ENCODE results near the gene B3GNT5. TPM values are rescaled to one million over a fixed set of nuclear protein-coding genes. Genes with fewer than 3 reads are reported as not detected.
A peak's percentile ranks its signal among the peaks of the same experiment; 100 is the strongest.

B3GNT5 gene
- total RNA-seq, 2 experiments from 2014 or later, result 0.60 to 0.73 TPM

DNA sequence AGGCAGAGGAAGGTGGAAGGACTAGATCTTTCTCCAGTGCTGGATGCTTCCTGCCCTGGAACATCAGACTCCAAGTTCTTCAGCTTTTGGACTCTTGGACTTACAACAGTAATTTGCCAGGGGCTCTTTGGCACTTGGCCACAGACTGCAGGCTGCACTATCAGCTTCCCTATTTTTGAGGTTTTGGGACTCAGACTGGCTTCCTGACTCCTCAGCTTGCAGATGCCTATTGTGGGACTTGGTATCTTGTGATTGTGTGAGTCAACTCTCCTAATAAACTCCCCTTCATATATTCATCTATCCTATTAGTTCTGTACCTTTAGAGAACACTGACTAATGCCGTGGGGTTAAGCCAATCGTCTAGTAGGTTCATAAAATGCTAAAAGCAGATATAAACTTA is 8.8 kb upstream of the B3GNT5 start:
- Mint-ChIP-seq H3K9me3 (peaks cover 8% of the 10 kb centered on the region), H3K36me3 (ENCODE audit: low read depth) (peaks cover 5% of the 10 kb centered on the region), H3K27ac (no peak overlapping the region), H3K27me3 (peaks cover 11% of the 10 kb centered on the region), H3K4me3 (no peak overlapping the region), H3K4me1 (ENCODE audit: low read depth) (no peaks in the 10 kb centered on the region)
- Histone ChIP-seq H3K4me1 (ENCODE audit: insufficient read depth, low read length) (no peaks in the 10 kb centered on the region), H3K4me3 (ENCODE audit: low read length) (no peak overlapping the region), H3K27me3 (ENCODE audit: control insufficient read depth in 1 of 2, insufficient read depth in 2 of 2, low read length in 2 of 2) (no peaks in the 10 kb centered on the region), H3K36me3 (ENCODE audit: insufficient read depth, low read length) (no peaks in the 10 kb centered on the region), H3K27ac (ENCODE audit: low read depth in 1 of 2, low read length in 2 of 2) (no peak overlapping the region), H3K9me3 (ENCODE audit: control insufficient read depth in 1 of 2, insufficient read depth in 1 of 2, low read length in 2 of 2) (peaks cover 13 to 14% of the 10 kb centered on the region in 2 experiments)
- no peak for ATAC-seq (ENCODE audit: poor library complexity)
- peak in 2 of 14 experiments; percentile 58 to 69 for DNase-seq
- intact Hi-C loops (cut with DNase I, micrococcal nuclease), result no loop called here
- ChIA-PET POLR2A (no interaction called here), CTCF (no interaction called here)
- TF ChIP-seq, protein P1, sequence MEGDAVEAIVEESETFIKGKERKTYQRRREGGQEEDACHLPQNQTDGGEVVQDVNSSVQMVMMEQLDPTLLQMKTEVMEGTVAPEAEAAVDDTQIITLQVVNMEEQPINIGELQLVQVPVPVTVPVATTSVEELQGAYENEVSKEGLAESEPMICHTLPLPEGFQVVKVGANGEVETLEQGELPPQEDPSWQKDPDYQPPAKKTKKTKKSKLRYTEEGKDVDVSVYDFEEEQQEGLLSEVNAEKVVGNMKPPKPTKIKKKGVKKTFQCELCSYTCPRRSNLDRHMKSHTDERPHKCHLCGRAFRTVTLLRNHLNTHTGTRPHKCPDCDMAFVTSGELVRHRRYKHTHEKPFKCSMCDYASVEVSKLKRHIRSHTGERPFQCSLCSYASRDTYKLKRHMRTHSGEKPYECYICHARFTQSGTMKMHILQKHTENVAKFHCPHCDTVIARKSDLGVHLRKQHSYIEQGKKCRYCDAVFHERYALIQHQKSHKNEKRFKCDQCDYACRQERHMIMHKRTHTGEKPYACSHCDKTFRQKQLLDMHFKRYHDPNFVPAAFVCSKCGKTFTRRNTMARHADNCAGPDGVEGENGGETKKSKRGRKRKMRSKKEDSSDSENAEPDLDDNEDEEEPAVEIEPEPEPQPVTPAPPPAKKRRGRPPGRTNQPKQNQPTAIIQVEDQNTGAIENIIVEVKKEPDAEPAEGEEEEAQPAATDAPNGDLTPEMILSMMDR (IDR thresholded peaks at IDR 0.05), result no peak

DNA sequence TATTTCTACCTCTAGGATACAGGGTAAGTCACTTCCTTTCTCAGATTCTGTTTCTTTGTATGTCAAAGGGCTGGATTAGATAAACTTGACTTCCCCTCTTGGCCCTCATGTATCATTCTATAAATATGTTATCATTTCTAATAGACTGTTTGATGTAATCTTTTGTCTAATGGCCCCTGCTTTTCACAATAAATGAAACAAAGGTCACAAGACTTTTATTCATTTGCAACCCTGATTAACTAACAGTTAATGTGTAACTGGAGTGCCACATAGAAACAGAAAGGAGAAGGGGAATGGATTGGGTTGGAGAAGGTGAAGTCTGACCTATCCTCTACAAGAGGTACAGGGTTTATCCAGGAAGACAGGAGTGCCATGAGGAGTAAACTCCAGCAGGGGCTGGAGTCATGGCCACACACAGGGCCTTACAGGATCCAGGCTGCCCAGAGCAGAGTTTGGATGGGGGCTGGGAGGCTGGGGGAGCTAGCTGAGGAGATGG is 8.0 kb upstream of the B3GNT5 start:
- POLR2A ChIA-PET, result no interaction called here
- H3K4me3 ChIP-seq (ENCODE audit: low read length), result no peak overlapping the region
- Mint-ChIP-seq H3K36me3 (ENCODE audit: low read depth) (peaks cover 5% of the 10 kb centered on the region), H3K9me3 (peaks cover 3% of the 10 kb centered on the region), H3K27ac (no peak overlapping the region), H3K4me1 (ENCODE audit: low read depth) (no peaks in the 10 kb centered on the region), H3K4me3 (no peak overlapping the region), H3K27me3 (peaks cover 7% of the 10 kb centered on the region)
- H3K9me3 ChIP-seq (ENCODE audit: control insufficient read depth in 1 of 2, insufficient read depth in 1 of 2, low read length in 2 of 2), result peaks cover 13 to 14% of the 10 kb centered on the region in 2 experiments
- no peaks in the 10 kb centered on the region for H3K4me1 ChIP-seq (ENCODE audit: insufficient read depth, low read length)
- no peaks in the 10 kb centered on the region for H3K27me3 ChIP-seq (ENCODE audit: control insufficient read depth in 1 of 2, insufficient read depth in 2 of 2, low read length in 2 of 2)
- ATAC-seq (ENCODE audit: poor library complexity) (no peak), DNase-seq (no peak)
- intact Hi-C loops (cut with DNase I, micrococcal nuclease), result no loop called here
- CTCF ChIA-PET, result no interaction called here
- TF ChIP-seq, protein P1 (IDR thresholded peaks at IDR 0.05), result no peak
- no peaks in the 10 kb centered on the region for H3K36me3 ChIP-seq (ENCODE audit: insufficient read depth, low read length)
- H3K27ac ChIP-seq (ENCODE audit: low read depth in 1 of 2, low read length in 2 of 2), result no peak overlapping the region

DNA sequence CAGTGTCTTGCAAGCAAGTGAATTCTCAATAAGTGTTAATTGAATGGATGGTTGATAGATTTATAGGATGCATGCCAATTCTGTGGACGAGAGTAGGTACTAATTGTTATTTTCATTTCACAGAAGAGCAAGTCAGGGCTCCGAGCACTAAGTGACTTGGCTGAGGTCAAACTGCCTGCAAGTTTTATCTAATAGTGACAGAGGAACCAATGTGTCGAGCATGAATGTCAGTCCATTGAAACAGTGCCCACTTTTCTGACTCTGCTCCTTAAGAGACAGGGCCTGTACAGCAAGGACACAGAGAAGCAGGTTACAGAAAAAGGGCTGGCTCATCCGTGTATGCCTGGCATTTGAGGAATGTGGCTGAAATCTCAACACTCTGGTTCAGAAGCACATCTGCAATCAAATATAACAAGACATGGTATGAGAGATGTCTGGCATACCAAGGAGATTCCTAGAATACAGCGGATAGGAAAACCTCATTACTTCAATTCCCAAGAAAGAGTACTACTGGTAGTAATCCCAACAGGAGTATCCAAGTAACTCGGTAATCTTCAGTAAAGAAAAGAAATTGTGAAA is 6.0 kb upstream of the B3GNT5 start:
- POLR2A ChIA-PET, result interaction anchor here (1.1 kb wide), 1 partner anchor 38 kb away, joined by 4 read pairs; no protein-coding TSS in a partner anchor
- Mint-ChIP-seq H3K27ac (no peak overlapping the region), H3K4me3 (no peak overlapping the region), H3K36me3 (ENCODE audit: low read depth) (peaks cover 5% of the 10 kb centered on the region), H3K9me3 (peaks cover 3% of the 10 kb centered on the region), H3K27me3 (peaks cover 4% of the 10 kb centered on the region), H3K4me1 (ENCODE audit: low read depth) (no peaks in the 10 kb centered on the region)
- no peaks in the 10 kb centered on the region for H3K4me1 ChIP-seq (ENCODE audit: insufficient read depth, low read length)
- H3K27me3 ChIP-seq (ENCODE audit: control insufficient read depth in 1 of 2, insufficient read depth in 2 of 2, low read length in 2 of 2), result no peaks in the 10 kb centered on the region
- TF ChIP-seq, protein P1 (IDR thresholded peaks at IDR 0.05), result no peak
- no peaks in the 10 kb centered on the region for H3K36me3 ChIP-seq (ENCODE audit: insufficient read depth, low read length)
- DNase-seq, result no peak
- intact Hi-C loops (cut with DNase I, micrococcal nuclease), result no loop called here
- no peak for ATAC-seq (ENCODE audit: poor library complexity)
- no peak overlapping the region for H3K27ac ChIP-seq (ENCODE audit: low read depth in 1 of 2, low read length in 2 of 2)
- peaks cover 10 to 12% of the 10 kb centered on the region in 2 experiments for H3K9me3 ChIP-seq (ENCODE audit: control insufficient read depth in 1 of 2, insufficient read depth in 1 of 2, low read length in 2 of 2)
- no peak overlapping the region for H3K4me3 ChIP-seq (ENCODE audit: low read length)
- CTCF ChIA-PET, result no interaction called here
